ENCODE results near the gene SLC36A3.

The SLC36A3 gene

GRCh38 chr5:151332857-151333256 is 29.3 kb upstream of the SLC36A3 start:
- DNase-seq (ENCODE audit: insufficient read length, low spot score) (no peak), FAIRE-seq (no peak)
- no peak for TF ChIP-seq SPI1 (IDR thresholded peaks at IDR 0.05; ENCODE audit: low read depth, low read length)
- TF ChIP-seq TAF1 (IDR thresholded peaks at IDR 0.05; ENCODE audit: low read depth, low read length): no peak
- TF ChIP-seq POLR2AphosphoS5 (IDR thresholded peaks at IDR 0.05; ENCODE audit: low read depth, low read length): no peak
- no peak for TF ChIP-seq POU2F2 (IDR thresholded peaks at IDR 0.05; ENCODE audit: low read depth, low read length)
- TF ChIP-seq POLR2A (IDR thresholded peaks at IDR 0.05; ENCODE audit: low read depth, low read length): no peak
- TF ChIP-seq PAX5 (IDR thresholded peaks at IDR 0.05; ENCODE audit: insufficient read depth, low read length, severe bottlenecking): no peak

GRCh38 chr5:151328734-151329133 is 25.2 kb upstream of the SLC36A3 start:
- FAIRE-seq (no peak), DNase-seq (ENCODE audit: insufficient read length, low spot score) (no peak)
- TF ChIP-seq TAF1 (IDR thresholded peaks at IDR 0.05; ENCODE audit: low read depth, low read length): no peak
- TF ChIP-seq PAX5 (IDR thresholded peaks at IDR 0.05; ENCODE audit: insufficient read depth, low read length, severe bottlenecking): no peak
- no peak for TF ChIP-seq POLR2A (IDR thresholded peaks at IDR 0.05; ENCODE audit: low read depth, low read length)
- TF ChIP-seq POLR2AphosphoS5 (IDR thresholded peaks at IDR 0.05; ENCODE audit: low read depth, low read length): no peak
- no peak for TF ChIP-seq SPI1 (IDR thresholded peaks at IDR 0.05; ENCODE audit: low read depth, low read length)
- TF ChIP-seq POU2F2 (IDR thresholded peaks at IDR 0.05; ENCODE audit: low read depth, low read length): no peak

- FAIRE-seq (no peak), DNase-seq (ENCODE audit: insufficient read length, low spot score) (no peak)
- TF ChIP-seq POLR2AphosphoS5 (IDR thresholded peaks at IDR 0.05; ENCODE audit: low read depth, low read length) (no peak), TAF1 (IDR thresholded peaks at IDR 0.05; ENCODE audit: low read depth, low read length) (no peak), POLR2A (IDR thresholded peaks at IDR 0.05; ENCODE audit: low read depth, low read length) (no peak), POU2F2 (IDR thresholded peaks at IDR 0.05; ENCODE audit: low read depth, low read length) (no peak), PAX5 (IDR thresholded peaks at IDR 0.05; ENCODE audit: insufficient read depth, low read length, severe bottlenecking) (no peak), SPI1 (IDR thresholded peaks at IDR 0.05; ENCODE audit: low read depth, low read length) (no peak)
These were observed 24.0 kb upstream of the SLC36A3 start for GRCh38 chr5:151327585-151327984.

- no peak for DNase-seq (ENCODE audit: insufficient read length, low spot score)
- no peak for FAIRE-seq
These were observed 22.7 kb upstream of the SLC36A3 start for GRCh38 chr5:151326266-151326665.

GRCh38 chr5:151320481-151320880 is 16.9 kb upstream of the SLC36A3 start:
- FAIRE-seq: no peak
- TF ChIP-seq POU2F2 (IDR thresholded peaks at IDR 0.05; ENCODE audit: low read depth, low read length): no peak
- TF ChIP-seq POLR2AphosphoS5 (IDR thresholded peaks at IDR 0.05; ENCODE audit: low read depth, low read length): no peak
- TF ChIP-seq PAX5 (IDR thresholded peaks at IDR 0.05; ENCODE audit: insufficient read depth, low read length, severe bottlenecking): no peak
- no peak for TF ChIP-seq POLR2A (IDR thresholded peaks at IDR 0.05; ENCODE audit: low read depth, low read length)
- no peak for TF ChIP-seq TAF1 (IDR thresholded peaks at IDR 0.05; ENCODE audit: low read depth, low read length)
- no peak for TF ChIP-seq SPI1 (IDR thresholded peaks at IDR 0.05; ENCODE audit: low read depth, low read length)
- DNase-seq (ENCODE audit: insufficient read length, low spot score): no peak

More at GRCh38 chr5:151326266-151326665, 22.7 kb upstream of the SLC36A3 start:
- TF ChIP-seq PAX5 (IDR thresholded peaks at IDR 0.05; ENCODE audit: insufficient read depth, low read length, severe bottlenecking) (no peak), POLR2AphosphoS5 (IDR thresholded peaks at IDR 0.05; ENCODE audit: low read depth, low read length) (no peak), TAF1 (IDR thresholded peaks at IDR 0.05; ENCODE audit: low read depth, low read length) (no peak), POU2F2 (IDR thresholded peaks at IDR 0.05; ENCODE audit: low read depth, low read length) (no peak), POLR2A (IDR thresholded peaks at IDR 0.05; ENCODE audit: low read depth, low read length) (no peak), SPI1 (IDR thresholded peaks at IDR 0.05; ENCODE audit: low read depth, low read length) (no peak)

- DNase-seq (ENCODE audit: insufficient read length, low spot score) (peak; percentile 9), FAIRE-seq (peak; percentile 83)
- no peak for TF ChIP-seq POLR2AphosphoS5 (IDR thresholded peaks at IDR 0.05; ENCODE audit: low read depth, low read length)
- no peak for TF ChIP-seq POLR2A (IDR thresholded peaks at IDR 0.05; ENCODE audit: low read depth, low read length)
- TF ChIP-seq POU2F2 (IDR thresholded peaks at IDR 0.05; ENCODE audit: low read depth, low read length): no peak
- TF ChIP-seq PAX5 (IDR thresholded peaks at IDR 0.05; ENCODE audit: insufficient read depth, low read length, severe bottlenecking): no peak
- no peak for TF ChIP-seq SPI1 (IDR thresholded peaks at IDR 0.05; ENCODE audit: low read depth, low read length)
- TF ChIP-seq TAF1 (IDR thresholded peaks at IDR 0.05; ENCODE audit: low read depth, low read length): no peak
These were observed 15.5 kb upstream of the SLC36A3 start for GRCh38 chr5:151318850-151319732.

- TF ChIP-seq POU2F2 (IDR thresholded peaks at IDR 0.05; ENCODE audit: low read depth, low read length) (no peak), PAX5 (IDR thresholded peaks at IDR 0.05; ENCODE audit: insufficient read depth, low read length, severe bottlenecking) (no peak), POLR2AphosphoS5 (IDR thresholded peaks at IDR 0.05; ENCODE audit: low read depth, low read length) (no peak), POLR2A (IDR thresholded peaks at IDR 0.05; ENCODE audit: low read depth, low read length) (no peak), SPI1 (IDR thresholded peaks at IDR 0.05; ENCODE audit: low read depth, low read length) (no peak), TAF1 (IDR thresholded peaks at IDR 0.05; ENCODE audit: low read depth, low read length) (no peak)
- no peak for DNase-seq (ENCODE audit: insufficient read length, low spot score)
- no peak for FAIRE-seq
These were observed 14.3 kb upstream of the SLC36A3 start for GRCh38 chr5:151317871-151318270.

GRCh38 chr5:151315998-151316597 is 12.5 kb upstream of the SLC36A3 start:
- DNase-seq (ENCODE audit: insufficient read length, low spot score) (peak; percentile 60), FAIRE-seq (peak; percentile 75)
- TF ChIP-seq POLR2AphosphoS5 (IDR thresholded peaks at IDR 0.05; ENCODE audit: low read depth, low read length): no peak
- peak; percentile 50; the same call in 1 of the 2 replicates for TF ChIP-seq POU2F2 (IDR thresholded peaks at IDR 0.05; ENCODE audit: low read depth, low read length)

- no peak for FAIRE-seq
These were observed 9.8 kb upstream of the SLC36A3 start for GRCh38 chr5:151313357-151313756.

More at GRCh38 chr5:151313357-151313756, 9.8 kb upstream of the SLC36A3 start:
- DNase-seq (ENCODE audit: insufficient read length, low spot score): no peak
- no peak for TF ChIP-seq TAF1 (IDR thresholded peaks at IDR 0.05; ENCODE audit: low read depth, low read length)
- no peak for TF ChIP-seq POLR2A (IDR thresholded peaks at IDR 0.05; ENCODE audit: low read depth, low read length)
- TF ChIP-seq PAX5 (IDR thresholded peaks at IDR 0.05; ENCODE audit: insufficient read depth, low read length, severe bottlenecking): no peak
- TF ChIP-seq SPI1 (IDR thresholded peaks at IDR 0.05; ENCODE audit: low read depth, low read length): no peak
- TF ChIP-seq POU2F2 (IDR thresholded peaks at IDR 0.05; ENCODE audit: low read depth, low read length): no peak
- TF ChIP-seq POLR2AphosphoS5 (IDR thresholded peaks at IDR 0.05; ENCODE audit: low read depth, low read length): no peak

Measured in GM12891 (cell line).